Vagina (tissue), 2 donors: ENCODE measurements around the gene CRADD.

Source experiments
- POLR2A ChIP-seq, 2 donors: fragments of 450-650 bp; IDR thresholded peaks; one replicate each; pipeline ENCODE4 v1.6.1; 2017; ENCODE audit warnings: antibody characterized with exemption in 2 of 2, mild to moderate bottlenecking in 2 of 2, moderate library complexity in 2 of 2
- POLR2AphosphoS5 ChIP-seq, 2 donors: sonication (generic); formaldehyde crosslinking; IDR thresholded peaks; one replicate each; pipeline ENCODE4 v1.9.0; 2017; ENCODE audit warnings: antibody characterized with exemption in 2 of 2, mild to moderate bottlenecking in 2 of 2, low read depth in 1 of 2; ENCODE audit not compliant: insufficient read depth in 1 of 2
- TF ChIP-seq, protein P1 (sequence below), 3 experiments: fragments of 450-650 bp in 2 of 3; fragments of 200-600 bp in 1 of 3; sonication (generic) in 1 of 3; IDR thresholded peaks; one replicate each; pipeline ENCODE4 v1.5.1; 2017 to 2019; ENCODE audit warnings: antibody characterized with exemption in 3 of 3, mild to moderate bottlenecking in 2 of 3, moderate library complexity in 2 of 3

DNA sequence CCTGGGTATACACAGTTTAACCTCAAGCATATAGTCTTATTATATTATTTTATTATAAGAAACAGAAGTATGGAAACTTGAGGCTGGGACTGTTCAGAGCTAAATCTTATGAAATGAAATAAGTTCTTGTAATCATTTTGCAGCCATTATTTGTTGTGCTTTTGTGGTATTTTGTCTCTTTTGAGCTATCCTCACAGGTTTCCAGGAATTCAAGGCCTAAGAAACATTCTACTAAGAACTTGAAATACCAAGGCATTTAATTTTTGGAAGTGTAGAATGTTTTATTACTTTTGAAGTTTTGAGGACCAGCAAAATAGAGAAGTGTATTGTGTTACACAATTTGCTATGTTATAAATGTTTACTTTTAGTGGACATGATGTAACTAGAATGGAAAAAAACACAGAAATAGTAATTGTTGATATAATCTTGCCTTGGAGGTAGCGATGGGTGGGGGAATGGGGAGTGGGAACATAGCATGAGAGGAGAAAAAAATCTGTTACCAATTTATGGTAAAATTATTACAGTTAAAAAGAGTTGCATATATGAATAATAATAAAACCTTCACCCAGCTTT, 81.7 kb downstream of the CRADD start:
- TF ChIP-seq, protein P1, sequence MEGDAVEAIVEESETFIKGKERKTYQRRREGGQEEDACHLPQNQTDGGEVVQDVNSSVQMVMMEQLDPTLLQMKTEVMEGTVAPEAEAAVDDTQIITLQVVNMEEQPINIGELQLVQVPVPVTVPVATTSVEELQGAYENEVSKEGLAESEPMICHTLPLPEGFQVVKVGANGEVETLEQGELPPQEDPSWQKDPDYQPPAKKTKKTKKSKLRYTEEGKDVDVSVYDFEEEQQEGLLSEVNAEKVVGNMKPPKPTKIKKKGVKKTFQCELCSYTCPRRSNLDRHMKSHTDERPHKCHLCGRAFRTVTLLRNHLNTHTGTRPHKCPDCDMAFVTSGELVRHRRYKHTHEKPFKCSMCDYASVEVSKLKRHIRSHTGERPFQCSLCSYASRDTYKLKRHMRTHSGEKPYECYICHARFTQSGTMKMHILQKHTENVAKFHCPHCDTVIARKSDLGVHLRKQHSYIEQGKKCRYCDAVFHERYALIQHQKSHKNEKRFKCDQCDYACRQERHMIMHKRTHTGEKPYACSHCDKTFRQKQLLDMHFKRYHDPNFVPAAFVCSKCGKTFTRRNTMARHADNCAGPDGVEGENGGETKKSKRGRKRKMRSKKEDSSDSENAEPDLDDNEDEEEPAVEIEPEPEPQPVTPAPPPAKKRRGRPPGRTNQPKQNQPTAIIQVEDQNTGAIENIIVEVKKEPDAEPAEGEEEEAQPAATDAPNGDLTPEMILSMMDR (IDR thresholded peaks at IDR 0.05) = no peak
- no peak for TF ChIP-seq POLR2AphosphoS5 (IDR thresholded peaks at IDR 0.05; ENCODE audit: insufficient read depth in 1 of 2, low read depth in 1 of 2)
- TF ChIP-seq POLR2A (IDR thresholded peaks at IDR 0.05) = no peak
